ENCODE data around the gene PHLPP1.

Gene PHLPP1

GRCh38 chr18:62710417-62710816, 4.9 kb upstream of the PHLPP1 start:
- TF ChIP-seq CREB1 (IDR thresholded peaks at IDR 0.05; ENCODE audit: low read depth) (no peak), CEBPB (IDR thresholded peaks at IDR 0.05) (no peak), MAX (IDR thresholded peaks at IDR 0.05) (no peak), TEAD4 (IDR thresholded peaks at IDR 0.05) (no peak), TCF12 (IDR thresholded peaks at IDR 0.05; ENCODE audit: low read depth) (no peak), EGR1 (IDR thresholded peaks at IDR 0.05) (no peak), YY1 (IDR thresholded peaks at IDR 0.05; ENCODE audit: low read depth) (no peak), EP300 (IDR thresholded peaks at IDR 0.05; ENCODE audit: borderline replicate concordance) (no peak), REST (IDR thresholded peaks at IDR 0.05; ENCODE audit: low read depth) (no peak), ZBTB7A (IDR thresholded peaks at IDR 0.05; ENCODE audit: low read depth) (no peak), RAD21 (IDR thresholded peaks at IDR 0.05; ENCODE audit: low read depth) (no peak)

DNA sequence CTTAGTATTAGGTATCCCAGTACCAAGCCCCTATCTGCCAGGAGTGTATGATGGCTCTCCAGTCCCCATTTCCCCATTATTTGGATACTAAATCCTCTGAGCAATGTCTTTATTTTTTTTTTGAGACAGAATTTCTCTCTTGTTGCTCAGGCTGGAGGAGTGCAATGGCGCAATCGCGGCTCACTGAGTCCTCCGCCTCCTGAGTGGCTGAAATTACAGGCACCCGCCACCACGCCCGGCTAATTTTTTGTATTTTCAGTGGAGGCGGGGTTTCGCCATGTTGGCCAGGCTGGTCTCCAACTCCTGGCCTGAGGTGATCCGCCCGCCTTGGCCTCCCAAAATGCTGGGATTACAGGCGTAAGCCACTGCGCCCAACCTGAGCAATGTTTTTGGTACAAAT, 3.6 kb upstream of the PHLPP1 start:
- TF ChIP-seq CEBPB (IDR thresholded peaks at IDR 0.05) (no peak), TCF12 (IDR thresholded peaks at IDR 0.05; ENCODE audit: low read depth) (no peak), FOXM1 (IDR thresholded peaks at IDR 0.05; ENCODE audit: borderline replicate concordance, low read depth) (no peak), RAD21 (IDR thresholded peaks at IDR 0.05; ENCODE audit: low read depth) (no peak), YY1 (IDR thresholded peaks at IDR 0.05; ENCODE audit: low read depth) (no peak)

GRCh38 chr18:62713651-62714247, 1.6 kb upstream of the PHLPP1 start:
- TF ChIP-seq EGR1 (IDR thresholded peaks at IDR 0.05) = no peak
- TF ChIP-seq TCF12 (IDR thresholded peaks at IDR 0.05; ENCODE audit: low read depth) = no peak
- no peak for TF ChIP-seq TAF1 (IDR thresholded peaks at IDR 0.05; ENCODE audit: low read depth)
- TF ChIP-seq EP300 (IDR thresholded peaks at IDR 0.05; ENCODE audit: borderline replicate concordance) = no peak
- no peak for TF ChIP-seq NFIC (IDR thresholded peaks at IDR 0.05)
- TF ChIP-seq, protein P1, sequence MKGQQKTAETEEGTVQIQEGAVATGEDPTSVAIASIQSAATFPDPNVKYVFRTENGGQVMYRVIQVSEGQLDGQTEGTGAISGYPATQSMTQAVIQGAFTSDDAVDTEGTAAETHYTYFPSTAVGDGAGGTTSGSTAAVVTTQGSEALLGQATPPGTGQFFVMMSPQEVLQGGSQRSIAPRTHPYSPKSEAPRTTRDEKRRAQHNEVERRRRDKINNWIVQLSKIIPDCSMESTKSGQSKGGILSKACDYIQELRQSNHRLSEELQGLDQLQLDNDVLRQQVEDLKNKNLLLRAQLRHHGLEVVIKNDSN (IDR thresholded peaks at IDR 0.05) = no peak
- TF ChIP-seq RAD21 (IDR thresholded peaks at IDR 0.05; ENCODE audit: low read depth) = no peak
- no peak for TF ChIP-seq CEBPB (IDR thresholded peaks at IDR 0.05)

GRCh38 chr18:62714671-62715435, 488 bp upstream of the PHLPP1 start:
- TF ChIP-seq CEBPB (IDR thresholded peaks at IDR 0.05) (no peak), MAX (IDR thresholded peaks at IDR 0.05) (peak; percentile 56), YY1 (IDR thresholded peaks at IDR 0.05; ENCODE audit: low read depth) (0 out of 2 replicates have a peak, but pooled peaks have one; percentile 31), CREB1 (IDR thresholded peaks at IDR 0.05; ENCODE audit: low read depth) (peak; percentile 68), REST (IDR thresholded peaks at IDR 0.05; ENCODE audit: low read depth) (no peak), FOXM1 (IDR thresholded peaks at IDR 0.05; ENCODE audit: borderline replicate concordance, low read depth) (no peak), TCF12 (IDR thresholded peaks at IDR 0.05; ENCODE audit: low read depth) (0 out of 2 replicates have a peak, but pooled peaks have one; percentile 34), ZBTB7A (IDR thresholded peaks at IDR 0.05; ENCODE audit: low read depth) (no peak), EP300 (IDR thresholded peaks at IDR 0.05; ENCODE audit: borderline replicate concordance) (no peak), EGR1 (IDR thresholded peaks at IDR 0.05) (no peak), TAF1 (IDR thresholded peaks at IDR 0.05; ENCODE audit: low read depth) (no peak), TEAD4 (IDR thresholded peaks at IDR 0.05) (peak; percentile 32; the same call in 1 of the 2 replicates), NFIC (IDR thresholded peaks at IDR 0.05) (peak; percentile 71), RAD21 (IDR thresholded peaks at IDR 0.05; ENCODE audit: low read depth) (peak; percentile 84)
- TF ChIP-seq, protein P1 (IDR thresholded peaks at IDR 0.05) = no peak

- TF ChIP-seq, protein P1 (IDR thresholded peaks at IDR 0.05) = no peak
- 0 out of 2 replicates have a peak, but pooled peaks have one; percentile 13 for TF ChIP-seq YY1 (IDR thresholded peaks at IDR 0.05; ENCODE audit: low read depth)
- 0 out of 2 replicates have a peak, but pooled peaks have one; percentile 18 for TF ChIP-seq ZBTB7A (IDR thresholded peaks at IDR 0.05; ENCODE audit: low read depth)
- TF ChIP-seq REST (IDR thresholded peaks at IDR 0.05; ENCODE audit: low read depth) = no peak
- TF ChIP-seq TEAD4 (IDR thresholded peaks at IDR 0.05) = 0 out of 2 replicates have a peak, but pooled peaks have one; percentile 18
- TF ChIP-seq MAX (IDR thresholded peaks at IDR 0.05) = peak; percentile 98
- no peak for TF ChIP-seq CEBPB (IDR thresholded peaks at IDR 0.05)
Observed at GRCh38 chr18:62715759-62716615, 646 bp downstream of the PHLPP1 start.
